Measurements from ENCODE around the gene GTF3C5.

GRCh38 chr9:133029994-133030316 lies 842 bp upstream of the GTF3C5 start:
- no peak for TF ChIP-seq EP300 (IDR thresholded peaks at IDR 0.05)
- TF ChIP-seq CTCF (IDR thresholded peaks at IDR 0.05): no peak
- no peak for TF ChIP-seq POLR2A (IDR thresholded peaks at IDR 0.05)

Data from stomach (tissue), 4 donors.